Measurements from ENCODE around the gene HLA-E.

DNA sequence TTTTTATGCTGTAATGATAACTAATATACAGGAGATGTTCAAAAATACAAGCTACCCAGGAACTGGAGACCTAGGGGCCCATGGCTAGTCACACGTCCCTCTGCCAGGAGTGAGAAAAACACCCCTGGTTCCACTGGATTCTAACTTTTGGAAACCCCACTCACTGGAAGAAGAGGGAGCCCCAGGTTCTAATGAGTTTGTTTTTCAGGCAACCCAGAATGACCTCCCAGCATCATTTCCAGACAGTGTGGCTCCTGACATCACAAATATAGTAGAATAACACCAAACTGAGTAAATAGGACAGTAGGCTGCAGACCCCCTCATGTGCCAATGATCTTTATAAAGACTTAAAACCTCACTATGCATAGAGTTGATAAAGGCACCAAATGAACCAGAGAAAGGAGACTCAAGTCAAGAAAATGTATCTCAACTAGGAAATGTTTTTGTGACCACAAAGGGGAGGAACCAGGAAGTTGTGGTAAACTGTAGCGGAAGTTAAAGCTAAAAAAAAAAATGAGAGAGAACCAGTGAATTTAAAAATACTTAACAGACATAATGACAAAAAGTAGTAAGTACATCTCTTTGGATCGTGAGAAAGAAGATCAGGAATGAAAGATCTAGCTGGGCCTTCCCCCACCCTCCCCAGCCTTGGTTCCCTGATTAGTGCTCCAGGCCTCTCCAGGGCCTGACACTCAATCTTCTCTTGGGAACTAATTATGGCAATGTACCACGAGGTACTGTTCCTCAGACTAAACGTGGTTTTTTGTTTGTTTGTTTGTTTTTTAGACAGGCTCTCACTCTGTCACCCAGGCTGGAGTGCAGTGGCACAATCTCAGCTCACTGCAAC, 19.8 kb downstream of the HLA-E start:
- TF ChIP-seq POLR2A (IDR thresholded peaks at IDR 0.05) = no peak
- TF ChIP-seq, protein P1, sequence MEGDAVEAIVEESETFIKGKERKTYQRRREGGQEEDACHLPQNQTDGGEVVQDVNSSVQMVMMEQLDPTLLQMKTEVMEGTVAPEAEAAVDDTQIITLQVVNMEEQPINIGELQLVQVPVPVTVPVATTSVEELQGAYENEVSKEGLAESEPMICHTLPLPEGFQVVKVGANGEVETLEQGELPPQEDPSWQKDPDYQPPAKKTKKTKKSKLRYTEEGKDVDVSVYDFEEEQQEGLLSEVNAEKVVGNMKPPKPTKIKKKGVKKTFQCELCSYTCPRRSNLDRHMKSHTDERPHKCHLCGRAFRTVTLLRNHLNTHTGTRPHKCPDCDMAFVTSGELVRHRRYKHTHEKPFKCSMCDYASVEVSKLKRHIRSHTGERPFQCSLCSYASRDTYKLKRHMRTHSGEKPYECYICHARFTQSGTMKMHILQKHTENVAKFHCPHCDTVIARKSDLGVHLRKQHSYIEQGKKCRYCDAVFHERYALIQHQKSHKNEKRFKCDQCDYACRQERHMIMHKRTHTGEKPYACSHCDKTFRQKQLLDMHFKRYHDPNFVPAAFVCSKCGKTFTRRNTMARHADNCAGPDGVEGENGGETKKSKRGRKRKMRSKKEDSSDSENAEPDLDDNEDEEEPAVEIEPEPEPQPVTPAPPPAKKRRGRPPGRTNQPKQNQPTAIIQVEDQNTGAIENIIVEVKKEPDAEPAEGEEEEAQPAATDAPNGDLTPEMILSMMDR (IDR thresholded peaks at IDR 0.05) = no peak
